ENCODE data around the gene CCT5. TPM values are rescaled to one million over a fixed set of nuclear protein-coding genes. Genes with fewer than 3 reads are reported as not detected.

CCT5 gene
- total RNA-seq, 3 donors from 2014 or later (not counting 1 experiment from before 2014, with no cell fraction given) = 62.2 to 88.0 (median 73.5) TPM

DNA sequence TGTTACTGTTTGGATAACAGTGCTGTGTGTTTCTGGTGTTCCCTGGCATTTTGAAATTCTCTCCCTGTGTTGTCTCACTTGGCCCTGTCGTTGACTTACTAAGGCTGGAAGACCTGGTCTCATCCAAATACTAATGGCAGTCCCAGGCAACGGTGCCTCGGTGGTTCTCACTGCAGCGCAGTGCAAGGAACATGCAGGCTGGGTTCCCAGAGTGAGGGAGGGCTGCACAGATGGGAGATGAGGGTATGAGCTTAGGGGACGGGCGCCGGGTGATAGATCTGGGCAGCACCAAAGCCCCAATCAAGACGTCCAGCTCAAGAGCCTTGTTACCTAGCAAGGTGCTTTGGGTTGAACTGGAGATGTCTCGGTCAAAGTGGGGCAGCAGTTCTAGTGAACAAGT, 11.0 kb downstream of the CCT5 start:
- Histone ChIP-seq H3K4me3 (ENCODE audit: low read length) (no peak overlapping the region), H3K4me1 (ENCODE audit: control insufficient read depth, insufficient read depth, low read length) (no peaks in the 10 kb centered on the region), H3K36me3 (ENCODE audit: control insufficient read depth, insufficient read depth, low read length) (peaks cover 90% of the 10 kb centered on the region), H3K9me3 (ENCODE audit: control insufficient read depth, insufficient read depth, low read length) (no peaks in the 10 kb centered on the region), H3K27me3 (ENCODE audit: control insufficient read depth, insufficient read depth, low read length) (no peaks in the 10 kb centered on the region), H3K27ac (ENCODE audit: low read length) (no peak overlapping the region)
- no peak overlapping the region for H3K27ac Mint-ChIP-seq
- intact Hi-C loops (cut with micrococcal nuclease) = no loop called here
- H3K4me1 Mint-ChIP-seq = peaks cover 10 to 11% of the 10 kb centered on the region in 2 donors
- peaks cover 34% of the 10 kb centered on the region for H3K36me3 Mint-ChIP-seq
- DNase-seq (no peak), ATAC-seq (no peak)
- H3K27me3 Mint-ChIP-seq (ENCODE audit: low read depth in 2 of 2) = no peaks in the 10 kb centered on the region
- no peak overlapping the region for H3K4me3 Mint-ChIP-seq
- TF ChIP-seq CTCF (IDR thresholded peaks at IDR 0.05) = no peak
- WGBS (ENCODE audit: insufficient coverage) = 86% methylated on average over 9 of the region's 9 CpGs
- no peaks in the 10 kb centered on the region for H3K9me3 Mint-ChIP-seq

DNA sequence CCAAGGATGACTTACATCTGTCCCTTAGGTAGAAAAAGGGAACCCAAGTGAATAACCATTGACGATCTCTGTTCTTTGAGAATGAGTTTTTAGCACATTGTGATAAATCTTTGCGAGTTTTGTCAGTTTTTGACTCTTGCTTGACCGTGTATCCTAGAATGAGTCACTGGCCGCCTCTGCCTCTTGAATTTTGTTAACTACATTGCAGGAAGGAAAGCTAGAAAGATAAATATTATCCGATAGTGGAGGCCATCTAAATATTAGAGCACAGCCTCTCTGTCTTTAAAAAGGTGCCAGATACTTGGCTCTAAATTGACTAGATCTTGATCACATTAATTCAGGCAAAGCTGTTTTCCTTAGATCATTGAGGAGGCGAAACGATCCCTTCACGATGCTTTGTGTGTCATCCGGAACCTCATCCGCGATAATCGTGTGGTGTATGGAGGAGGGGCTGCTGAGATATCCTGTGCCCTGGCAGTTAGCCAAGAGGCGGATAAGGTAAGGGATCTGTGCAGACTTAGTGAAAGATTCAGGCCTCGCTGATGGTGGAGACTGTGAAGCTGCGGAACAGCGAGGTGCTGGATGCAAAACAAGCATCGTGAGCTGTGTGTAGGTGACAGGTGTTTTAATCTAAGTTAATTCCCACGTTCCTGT, 12.2 kb downstream of the CCT5 start:
- Mint-ChIP-seq H3K36me3 (peaks cover 34% of the 10 kb centered on the region), H3K4me1 (peaks cover 7 to 11% of the 10 kb centered on the region in 2 donors)
- no peak for DNase-seq

GRCh38 chr5:10262995-10263394, 12.9 kb downstream of the CCT5 start:
- peaks cover 30% of the 10 kb centered on the region for H3K36me3 Mint-ChIP-seq
- ATAC-seq = no peak

More for the DNA sequence above, 12.2 kb downstream of the CCT5 start:
- Histone ChIP-seq H3K4me1 (ENCODE audit: control insufficient read depth, insufficient read depth, low read length) (no peaks in the 10 kb centered on the region), H3K36me3 (ENCODE audit: control insufficient read depth, insufficient read depth, low read length) (peaks cover 79% of the 10 kb centered on the region), H3K4me3 (ENCODE audit: low read length) (no peak overlapping the region), H3K27me3 (ENCODE audit: control insufficient read depth, insufficient read depth, low read length) (no peaks in the 10 kb centered on the region), H3K27ac (ENCODE audit: low read length) (no peak overlapping the region), H3K9me3 (ENCODE audit: control insufficient read depth, insufficient read depth, low read length) (no peaks in the 10 kb centered on the region)
- intact Hi-C loops (cut with micrococcal nuclease) = no loop called here
- TF ChIP-seq CTCF (IDR thresholded peaks at IDR 0.05) = no peak
- H3K9me3 Mint-ChIP-seq = no peaks in the 10 kb centered on the region
- H3K4me3 Mint-ChIP-seq = no peak overlapping the region
- WGBS (ENCODE audit: insufficient coverage) = 86% methylated on average over 17 of the region's 18 CpGs
- H3K27me3 Mint-ChIP-seq (ENCODE audit: low read depth in 2 of 2) = no peaks in the 10 kb centered on the region
- no peak for ATAC-seq
- no peak overlapping the region for H3K27ac Mint-ChIP-seq

More at GRCh38 chr5:10262995-10263394, 12.9 kb downstream of the CCT5 start:
- no peaks in the 10 kb centered on the region for H3K9me3 ChIP-seq (ENCODE audit: control insufficient read depth, insufficient read depth, low read length)
- no peaks in the 10 kb centered on the region for H3K9me3 Mint-ChIP-seq
- H3K27ac ChIP-seq (ENCODE audit: low read length) = no peak overlapping the region
- peaks cover 72% of the 10 kb centered on the region for H3K36me3 ChIP-seq (ENCODE audit: control insufficient read depth, insufficient read depth, low read length)
- no peak for TF ChIP-seq CTCF (IDR thresholded peaks at IDR 0.05)
- H3K27ac Mint-ChIP-seq = no peak overlapping the region
- intact Hi-C loops (cut with micrococcal nuclease) = no loop called here
- H3K4me1 Mint-ChIP-seq = peaks cover 7 to 11% of the 10 kb centered on the region in 2 donors
- no peaks in the 10 kb centered on the region for H3K4me1 ChIP-seq (ENCODE audit: control insufficient read depth, insufficient read depth, low read length)
- no peaks in the 10 kb centered on the region for H3K27me3 ChIP-seq (ENCODE audit: control insufficient read depth, insufficient read depth, low read length)
- whole genome bisulfite sequencing (ENCODE audit: insufficient coverage) = 98% methylated on average over 11 of the region's 11 CpGs
- H3K4me3 Mint-ChIP-seq = no peak overlapping the region
- no peak overlapping the region for H3K4me3 ChIP-seq (ENCODE audit: low read length)
- H3K27me3 Mint-ChIP-seq (ENCODE audit: low read depth in 2 of 2) = no peaks in the 10 kb centered on the region
- DNase-seq = no peak
